NCI-H748 treated with DMSO at 0.1 percent for 48 hours (cell line): ENCODE data around the gene PAM.

Experiments
- DNase-seq: peaks from one replicate; lab custom pipeline; 2025; lab: John Stamatoyannopoulos, UW

Gene PAM

DNA sequence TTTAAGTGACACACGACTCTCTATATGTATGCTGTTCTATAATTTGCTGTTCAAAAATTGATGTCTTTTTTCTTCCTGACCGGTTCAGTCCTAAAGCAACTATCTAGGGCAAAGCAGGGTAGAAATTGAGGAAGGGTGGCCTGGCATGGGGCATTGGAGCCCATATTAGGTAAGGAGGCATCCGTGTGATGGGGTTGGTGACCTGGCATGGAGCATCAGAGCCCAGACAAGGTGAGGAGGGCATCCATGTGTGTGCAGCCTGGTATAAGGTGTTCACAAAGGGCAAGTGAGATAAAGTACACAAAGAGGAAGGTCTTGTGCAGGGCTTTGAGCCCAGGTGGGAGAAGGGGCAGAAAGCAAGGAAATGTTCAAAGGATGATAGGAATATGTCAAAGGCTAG lies 104.9 kb downstream of the PAM start:
- no peak for DNase-seq

DNA sequence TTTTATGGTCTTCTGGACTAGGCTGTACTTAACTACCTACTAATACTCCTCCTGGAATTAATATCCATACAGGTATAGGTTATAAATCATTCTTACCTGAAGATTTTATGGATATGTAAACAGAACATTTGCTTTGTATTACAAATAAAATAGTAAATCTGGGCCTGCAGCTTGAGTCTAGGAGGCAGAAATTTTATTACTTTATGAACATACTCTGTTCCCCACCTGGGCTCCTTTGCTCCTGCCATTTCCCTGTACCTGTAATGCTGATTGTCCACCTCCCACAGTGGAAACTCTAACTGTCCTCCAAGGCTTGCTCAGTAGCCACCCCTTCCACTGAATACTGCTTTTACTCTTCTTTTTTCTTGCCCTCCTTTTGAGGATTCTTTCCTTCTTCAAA lies 108.0 kb downstream of the PAM start:
- DNase-seq = peak; percentile 42

DNA sequence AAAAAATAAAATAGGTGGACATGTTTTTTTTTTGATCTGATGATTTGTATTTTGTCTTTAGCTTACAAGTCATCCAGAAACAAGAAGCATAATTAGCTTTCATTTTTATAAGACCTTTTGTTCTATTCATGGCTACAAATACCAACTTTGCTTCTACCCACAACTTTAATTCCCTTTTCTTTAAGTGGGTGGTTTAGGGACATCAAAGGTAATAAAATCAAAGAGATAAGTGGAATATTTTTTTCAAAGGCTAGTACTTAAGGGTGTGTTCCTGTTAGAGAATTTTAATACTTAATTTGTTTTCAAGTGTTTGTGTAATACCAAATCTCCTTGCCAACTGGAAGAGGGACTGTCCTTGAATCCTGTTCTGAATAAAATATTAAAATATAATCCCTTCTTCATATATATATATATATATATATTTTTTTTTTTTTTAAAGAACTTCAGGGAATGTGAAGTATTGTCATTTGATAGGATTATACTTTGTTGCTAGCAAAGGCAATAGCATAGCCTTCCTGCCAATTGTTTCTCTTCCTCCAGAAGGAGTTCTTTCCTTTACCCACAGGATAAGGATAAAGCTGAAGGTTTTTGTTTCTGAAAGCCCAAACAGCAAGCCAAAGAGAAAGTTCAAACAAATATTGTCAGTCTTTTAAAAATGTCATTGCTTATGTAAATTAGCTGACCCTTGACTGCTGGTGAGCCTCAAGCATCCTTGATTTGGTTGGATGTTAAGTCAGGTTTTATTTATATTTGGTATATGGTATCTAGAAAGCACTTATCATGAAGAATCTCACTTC lies 108.9 kb downstream of the PAM start:
- DNase-seq = no peak

DNA sequence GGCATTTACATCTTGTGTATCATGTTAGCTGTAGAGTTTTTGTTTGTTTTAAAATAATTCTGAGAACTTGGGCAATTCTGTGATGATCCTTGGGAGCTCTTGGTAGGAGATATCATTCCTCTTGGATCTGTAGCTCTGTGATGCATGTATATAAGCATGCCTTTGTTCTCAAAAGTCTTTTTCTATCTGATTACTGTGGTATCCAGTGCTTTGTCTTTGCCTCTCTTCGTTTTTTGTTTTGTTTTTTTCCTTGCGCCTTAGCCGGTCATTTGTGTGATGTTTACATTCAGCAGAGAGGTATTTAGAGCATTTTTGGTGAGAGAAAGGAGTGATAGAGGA lies 110.0 kb downstream of the PAM start:
- DNase-seq = peak; percentile 40

- peak; percentile 54 for DNase-seq
Measured at GRCh38 chr5:102865510-102866236, 110.6 kb downstream of the PAM start.

DNA sequence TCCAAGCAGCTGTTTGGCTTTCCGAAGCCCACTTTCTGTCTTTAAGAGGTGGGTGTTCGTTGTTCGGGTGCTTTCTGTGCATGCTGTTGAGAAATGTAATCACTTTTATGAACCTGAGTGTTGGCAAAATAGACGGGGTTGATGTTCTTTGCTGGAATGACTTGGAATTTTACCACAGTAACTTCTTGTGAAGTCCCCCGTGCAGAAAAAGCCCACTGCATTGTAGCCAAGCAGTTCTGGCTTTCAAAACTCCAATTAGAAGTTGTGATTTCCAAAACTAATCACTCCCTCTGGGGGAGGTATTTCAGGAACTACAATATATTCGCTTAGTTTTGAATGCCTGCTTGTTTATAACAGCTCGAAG lies 111.1 kb downstream of the PAM start:
- no peak for DNase-seq

DNA sequence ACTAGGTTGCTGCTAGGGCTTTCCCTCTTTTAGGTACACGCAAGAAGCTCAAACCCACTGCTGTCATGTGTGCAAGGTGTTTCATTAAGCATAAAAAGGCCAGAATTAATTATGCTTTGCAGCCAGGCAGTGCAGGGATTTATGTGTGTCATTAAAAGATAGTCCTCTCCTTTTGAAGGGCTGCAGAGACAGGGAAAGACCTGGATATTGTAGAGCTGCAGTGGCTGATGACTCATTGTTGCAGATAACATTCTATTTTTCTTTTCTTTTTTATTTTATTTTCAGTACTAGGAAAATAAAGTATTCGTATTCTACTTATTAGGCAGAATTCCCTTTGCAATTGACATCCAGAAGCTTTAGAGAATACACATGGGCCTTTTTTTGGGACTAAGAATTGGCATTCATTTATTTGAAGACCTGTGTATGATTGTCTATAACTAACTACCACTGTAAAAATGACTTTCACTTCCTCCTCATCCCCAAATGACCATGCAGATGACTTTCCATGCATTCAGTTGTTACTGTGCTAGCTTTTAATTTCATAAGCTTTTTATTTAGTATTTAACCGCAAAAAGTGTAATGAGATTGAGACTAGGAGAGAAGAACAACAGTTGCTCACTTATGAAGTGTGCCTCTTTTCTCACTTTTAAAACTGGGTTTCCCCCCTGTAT lies 113.0 kb downstream of the PAM start:
- no peak for DNase-seq

GRCh38 chr5:102869230-102869629 lies 114.1 kb downstream of the PAM start:
- DNase-seq = no peak

GRCh38 chr5:102873379-102873932 lies 118.4 kb downstream of the PAM start:
- no peak for DNase-seq

DNA sequence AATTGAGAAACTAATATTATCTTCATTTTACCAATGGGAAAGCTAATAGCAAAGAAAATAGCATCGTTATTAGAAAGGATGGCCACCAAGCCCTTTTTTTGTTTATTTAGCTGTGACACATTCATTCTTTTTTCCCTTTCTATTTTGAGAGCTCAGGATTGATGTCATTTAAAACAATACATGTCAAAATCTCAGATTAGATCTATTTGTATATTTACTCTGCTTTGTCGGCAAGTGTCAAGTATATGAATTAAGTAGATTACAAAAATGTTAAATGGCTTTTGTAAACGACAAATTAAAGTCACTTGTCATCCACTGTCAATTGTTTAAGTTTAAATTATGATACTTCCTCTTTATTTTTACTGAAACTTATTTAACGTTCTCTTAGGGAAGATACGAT lies 118.9 kb downstream of the PAM start:
- no peak for DNase-seq

- no peak for DNase-seq
Measured at GRCh38 chr5:102875721-102876123, 120.6 kb downstream of the PAM start.

DNA sequence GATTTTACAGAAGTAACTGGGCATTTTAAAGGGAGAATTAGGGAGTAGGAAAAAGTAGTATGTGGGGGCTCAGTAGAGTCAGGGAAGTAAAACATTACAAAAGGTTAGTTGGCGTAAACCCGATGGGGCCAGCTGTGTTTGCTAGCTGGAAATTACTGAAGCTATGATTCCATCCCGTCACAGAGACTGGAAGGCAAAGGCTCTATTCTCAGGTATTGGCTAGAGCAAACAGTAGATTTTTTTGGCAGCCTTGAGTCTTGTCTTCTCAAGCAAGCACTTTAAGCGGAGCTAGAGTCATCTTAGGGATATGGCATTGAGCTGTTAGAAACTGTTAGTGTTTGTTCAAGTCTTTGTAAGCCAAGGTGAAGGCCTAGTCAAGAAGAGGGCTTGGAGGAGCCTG lies 121.5 kb downstream of the PAM start:
- no peak for DNase-seq

GRCh38 chr5:102879741-102880140 lies 124.6 kb downstream of the PAM start:
- DNase-seq = no peak

DNA sequence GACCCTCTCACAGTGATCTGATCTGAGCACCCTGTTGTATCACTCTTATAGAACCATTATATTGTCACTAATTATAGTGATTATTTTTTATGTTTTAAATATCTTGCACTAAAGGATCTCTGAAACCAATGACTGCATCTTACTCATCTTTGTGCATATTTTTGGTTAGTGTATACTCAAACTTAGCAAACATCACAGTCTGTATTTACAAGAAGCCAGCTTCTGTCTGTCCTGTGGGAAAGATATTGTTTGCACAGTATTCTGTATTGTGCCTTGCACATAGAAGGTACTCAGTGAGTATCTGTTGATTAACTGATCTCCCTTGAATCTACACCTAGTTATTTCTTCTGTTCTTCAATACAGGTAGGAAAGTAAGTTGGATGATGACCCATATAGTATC lies 131.5 kb downstream of the PAM start:
- DNase-seq = no peak

DNA sequence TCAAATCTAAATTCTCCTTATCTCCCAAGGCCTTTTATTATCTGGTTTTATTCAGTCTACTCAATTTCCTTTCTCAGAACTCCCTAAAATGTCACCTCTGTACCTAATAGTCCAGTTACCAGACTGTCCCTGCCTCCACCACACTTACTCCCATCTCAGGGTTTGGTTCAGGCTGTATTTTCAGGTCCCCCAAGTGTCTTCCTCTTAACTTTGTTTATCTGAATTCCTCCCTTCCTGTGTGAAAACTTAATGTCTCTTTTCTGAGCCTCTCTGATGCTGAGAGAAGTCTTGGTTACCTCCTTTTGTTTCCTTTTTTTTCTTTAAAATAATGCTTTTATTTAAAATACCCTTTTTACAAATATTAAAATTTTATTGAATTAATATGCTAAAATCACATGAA lies 133.4 kb downstream of the PAM start:
- DNase-seq = no peak

DNA sequence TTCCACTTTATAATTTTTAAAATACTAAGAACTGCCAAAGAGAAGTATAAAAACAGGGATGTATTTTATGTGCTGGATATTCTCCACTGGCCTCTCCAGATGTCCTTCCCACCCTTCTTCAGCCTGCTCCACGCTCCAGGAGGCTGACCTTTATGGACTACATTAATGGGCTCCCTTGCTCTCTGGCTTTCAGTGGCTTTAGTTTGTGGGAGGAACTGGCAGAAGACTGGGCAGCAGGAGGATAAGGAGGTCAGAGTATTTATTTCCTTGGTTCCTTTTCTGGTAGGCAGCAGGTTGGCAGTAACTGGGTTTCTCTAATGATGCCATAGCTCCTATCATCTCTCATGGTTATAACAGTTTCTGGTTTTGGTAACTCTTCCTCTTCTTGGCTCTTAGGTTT lies 133.9 kb downstream of the PAM start:
- DNase-seq = no peak

DNA sequence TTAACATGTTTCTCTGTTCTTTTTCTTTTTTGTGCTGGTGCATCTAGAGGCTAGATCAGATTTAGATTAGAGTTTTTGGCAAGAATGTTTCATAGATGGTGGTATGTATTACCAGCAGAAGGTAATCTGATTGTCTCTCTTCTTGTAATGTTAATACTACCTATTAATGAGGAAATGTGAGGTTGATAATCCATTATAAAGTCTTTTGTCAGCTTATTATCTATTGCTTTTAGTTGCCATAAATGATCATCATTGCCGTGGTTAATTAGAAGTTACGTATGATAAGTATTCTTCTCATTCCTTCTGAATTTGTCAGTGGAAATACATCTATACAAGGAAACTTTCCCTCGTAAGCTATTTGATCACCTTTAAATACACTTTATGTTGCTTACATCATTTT lies 135.0 kb downstream of the PAM start:
- no peak for DNase-seq

- DNase-seq = no peak
Measured at GRCh38 chr5:102891175-102891574, 136.1 kb downstream of the PAM start.

DNA sequence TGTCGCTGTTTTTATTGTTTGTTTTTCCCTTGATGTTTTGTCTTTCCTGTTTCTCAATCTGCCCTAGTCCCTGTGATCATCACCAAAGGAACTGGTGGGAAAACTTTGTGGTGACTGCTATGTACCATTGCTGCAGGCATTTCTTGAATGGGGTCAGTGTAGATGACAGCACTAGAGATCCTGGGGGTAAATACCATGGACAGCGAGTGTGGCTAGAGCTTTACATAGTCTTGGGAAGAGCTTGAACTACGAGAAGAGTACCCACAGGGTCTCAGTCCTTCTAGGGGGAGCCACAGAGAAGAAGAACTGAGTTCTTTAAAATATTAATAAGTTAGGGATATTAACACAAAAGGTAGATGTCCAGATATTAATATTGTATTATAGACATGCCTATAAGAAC lies 138.8 kb downstream of the PAM start:
- DNase-seq = no peak

DNA sequence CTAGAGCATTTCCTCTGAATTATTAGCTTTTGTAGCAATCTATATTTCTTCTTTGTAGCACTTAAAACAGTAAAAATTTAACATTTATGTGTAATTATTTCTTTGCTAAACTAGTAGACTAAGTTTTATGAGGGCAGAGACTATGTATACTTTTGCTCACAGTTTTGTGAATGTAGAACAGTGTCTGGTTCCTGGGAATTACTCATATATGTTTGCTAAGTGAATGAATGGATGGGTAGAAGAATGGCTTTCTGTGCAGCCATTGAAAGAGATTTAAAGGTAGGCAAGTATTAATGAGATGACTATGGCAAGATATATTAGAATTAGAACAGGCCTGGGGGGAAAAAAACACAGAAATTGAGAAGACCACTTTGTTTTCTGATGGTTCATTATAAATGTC lies 140.1 kb downstream of the PAM start:
- DNase-seq = no peak

- DNase-seq = no peak
Measured at GRCh38 chr5:102895976-102896375, 140.9 kb downstream of the PAM start.

DNA sequence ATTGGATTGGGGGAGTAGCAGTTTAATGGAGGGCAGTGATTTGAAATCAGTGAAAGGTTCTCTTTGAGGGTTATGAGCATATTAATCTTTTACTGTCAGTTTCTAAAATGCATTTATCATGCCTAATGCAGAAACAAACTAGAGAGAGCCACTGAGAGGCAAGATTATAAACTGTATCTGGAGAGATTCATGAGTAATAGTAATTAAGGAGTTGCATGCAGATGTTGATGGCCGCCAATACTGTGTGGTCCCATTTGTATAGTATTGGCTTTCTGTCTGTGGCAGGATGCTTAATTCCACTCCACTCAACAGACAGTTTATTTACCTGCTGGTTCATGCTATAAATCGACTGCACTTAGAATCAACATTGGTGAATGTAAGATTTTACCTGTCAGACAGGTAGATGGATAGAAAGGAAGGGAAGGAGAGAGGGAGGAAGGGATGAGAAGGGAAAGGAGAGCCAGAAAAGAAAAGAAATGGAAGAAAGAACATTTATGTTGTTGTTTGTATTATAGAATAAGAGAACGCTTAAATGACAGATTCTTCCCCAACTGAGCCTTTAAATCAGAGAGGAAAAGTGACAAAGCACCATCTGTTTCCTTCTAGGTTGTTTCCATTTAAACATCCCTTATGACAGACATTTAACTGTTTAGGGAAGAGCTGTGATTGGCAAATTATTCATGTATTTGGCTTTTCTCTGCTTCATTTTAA lies 146.5 kb downstream of the PAM start:
- peak; percentile 31 for DNase-seq

DNA sequence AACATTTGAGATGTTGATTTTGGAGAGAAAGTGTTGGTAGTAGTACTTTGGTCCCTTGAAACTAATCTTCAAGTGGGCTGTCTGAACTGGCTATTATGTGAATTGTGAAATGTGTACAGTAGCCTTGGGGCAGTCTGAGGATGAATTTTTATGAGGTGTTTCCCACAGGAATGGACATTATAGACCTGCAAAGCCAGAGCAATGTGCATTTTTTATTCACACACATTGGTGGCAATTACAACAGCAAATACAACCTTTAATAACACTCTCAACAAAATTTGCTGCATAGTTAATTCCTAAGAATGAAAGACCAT lies 147.0 kb downstream of the PAM start:
- DNase-seq = peak; percentile 38
